ENCODE measurements around the gene AQR.

DNA sequence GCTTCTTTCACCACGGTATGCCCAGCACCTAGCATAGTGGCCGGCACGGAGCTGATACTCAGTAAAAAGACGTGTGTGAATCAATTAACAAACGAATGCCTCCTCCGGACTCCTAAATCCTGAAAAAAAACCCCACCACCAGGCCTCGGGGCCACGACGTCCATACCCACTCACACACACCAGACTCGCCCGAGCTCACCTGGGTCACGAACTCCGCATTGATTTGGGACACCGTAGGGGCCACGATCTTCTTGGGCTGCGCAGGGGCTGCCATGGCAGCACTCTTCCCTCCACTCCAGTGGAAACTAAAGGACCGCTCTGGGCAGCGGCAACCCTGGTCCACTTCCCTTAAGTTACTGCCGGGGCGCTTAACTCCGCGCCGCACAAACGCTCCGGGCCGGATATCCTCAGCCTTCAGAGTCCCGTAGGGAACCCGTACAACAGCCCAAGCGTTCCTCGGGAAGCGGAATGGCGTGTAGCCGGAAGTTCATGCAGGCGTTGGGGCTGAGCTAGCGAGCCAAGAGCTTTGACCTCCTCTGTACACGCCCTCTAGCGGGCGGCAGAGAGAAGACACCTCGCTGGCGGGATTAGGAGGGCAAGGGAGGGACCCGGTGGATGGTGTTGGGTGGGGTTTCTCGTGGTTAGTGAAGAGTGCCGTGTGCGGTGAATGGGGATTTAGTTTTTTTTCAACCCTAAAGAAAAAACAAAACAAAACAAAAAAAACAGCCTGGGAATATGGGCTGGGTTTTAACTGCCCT is at the start of gene AQR:
- TF ChIP-seq GATA2 (IDR thresholded peaks at IDR 0.05; ENCODE audit: low read depth, low read length) (no peak), GATA3 (IDR thresholded peaks at IDR 0.05; ENCODE audit: low read depth, low read length) (no peak)

Measured in SH-SY5Y (cell line).